Measurements from ENCODE around the gene OR2D2. TPM values are rescaled to one million over a fixed set of nuclear protein-coding genes. Genes with fewer than 3 reads are reported as not detected.

The OR2D2 gene
- total and polyA plus RNA-seq, 2 of the 13 experiments (the other 11 are each of a cell fraction or from before 2014, with no cell fraction given): not detected

- no peak overlapping the region for H2AFZ ChIP-seq (ENCODE audit: low read length)
- ATAC-seq (no peak), DNase-seq (ENCODE audit: low spot score) (no peak), FAIRE-seq (no peak)
- H4K20me1 ChIP-seq (ENCODE audit: insufficient read depth, low read length): no peaks in the 10 kb centered on the region
- POLR2A ChIA-PET: no interaction called here
- no peaks in the 10 kb centered on the region for H3K9me3 ChIP-seq (ENCODE audit: low read length)
- no peaks in the 10 kb centered on the region for H3K36me3 ChIP-seq (replicated peaks in 1 of 2; ENCODE audit: control insufficient read depth in 1 of 2, insufficient read depth in 2 of 2, low read length in 2 of 2)
- no peak overlapping the region for H3K4me2 ChIP-seq (ENCODE audit: low read depth, low read length)
- no peak overlapping the region for H3K9ac ChIP-seq (ENCODE audit: insufficient read depth, low read depth, low read length)
- CTCF ChIA-PET (ENCODE audit: low intra/inter-chr PET ratio, low total read pairs): no interaction called here
- no peaks in the 10 kb centered on the region for H3K79me2 ChIP-seq (ENCODE audit: insufficient read depth, low read length)
- in situ Hi-C loops (cut with HindIII; ENCODE audit: extremely low pct_ligation_motif_present, low pct_unique_long_range_greater_than_20kb): no loop called here
- no TSS peak for BruUV-seq (replicated peaks)
- intact Hi-C loops (cut with micrococcal nuclease; ENCODE audit: unreplicated experiment): no loop called here
- H3K27me3 ChIP-seq (ENCODE audit: control insufficient read depth in 1 of 2, insufficient read depth in 2 of 2, low read length in 2 of 2): peaks cover 0 to 7% of the 10 kb centered on the region in 2 experiments; a peak in 2 of 5 replicates
- TF ChIP-seq ZBTB10 (CRISPR knock-in tag; IDR thresholded peaks at IDR 0.05; ENCODE audit: borderline replicate concordance) (no peak), CEBPG (CRISPR knock-in tag; IDR thresholded peaks at IDR 0.05) (no peak), ETV6 (CRISPR knock-in tag; conservative IDR thresholded peaks at IDR 0.05) (no peak), DPF2 (CRISPR knock-in tag; IDR thresholded peaks at IDR 0.05; ENCODE audit: borderline replicate concordance, low read depth) (no peak), POLR2A (IDR thresholded peaks at IDR 0.05; ENCODE audit: insufficient read depth in 1 of 2, low read depth in 2 of 2, low read length in 2 of 2) (no peak), TFDP1 (CRISPR knock-in tag; IDR thresholded peaks at IDR 0.05; ENCODE audit: borderline replicate concordance) (no peak)
- no peak overlapping the region for H3K27ac ChIP-seq (ENCODE audit: extremely low read length, insufficient read depth, low read length)
- 1% methylated on average over 3 of the region's 3 CpGs for WGBS (ENCODE audit: low lambda C conversion rate)
- H3K4me1 ChIP-seq (ENCODE audit: insufficient read depth, low read length): no peaks in the 10 kb centered on the region
- H3K4me3 ChIP-seq (replicated peaks in 1 of 3; ENCODE audit: insufficient read depth in 1 of 3, low read depth in 2 of 3, low read length in 3 of 3): no peak overlapping the region
Measured at GRCh38 chr11:6911948-6912347, 19.6 kb upstream of the OR2D2 start.
